ENCODE measurements around the gene CCDC110.
"Not testable (repeated sequence)": the region's sequence is repeated elsewhere in the genome, so short reads cannot be mapped to it uniquely, and the experiment has no call there.

DNA sequence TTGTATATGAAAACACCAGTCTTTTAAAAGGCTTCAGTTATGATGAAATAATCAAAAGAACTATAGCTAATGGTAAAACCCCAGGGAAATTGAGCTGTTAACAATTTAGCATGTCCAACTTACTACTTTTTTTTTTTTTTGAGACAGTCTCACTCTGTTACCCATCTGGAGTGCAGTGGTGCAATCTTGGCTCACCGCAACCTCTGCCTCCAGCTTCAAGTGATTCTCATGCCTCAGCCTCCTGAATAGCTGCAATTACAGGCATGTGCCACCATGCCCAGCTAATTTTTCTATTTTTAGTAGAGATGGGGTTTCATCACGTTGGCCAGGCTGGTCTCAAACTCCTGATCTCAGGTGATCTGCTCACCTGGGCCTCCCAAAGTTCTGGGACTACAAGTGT lies 39.7 kb upstream of the CCDC110 start:
- TF ChIP-seq, protein P1, sequence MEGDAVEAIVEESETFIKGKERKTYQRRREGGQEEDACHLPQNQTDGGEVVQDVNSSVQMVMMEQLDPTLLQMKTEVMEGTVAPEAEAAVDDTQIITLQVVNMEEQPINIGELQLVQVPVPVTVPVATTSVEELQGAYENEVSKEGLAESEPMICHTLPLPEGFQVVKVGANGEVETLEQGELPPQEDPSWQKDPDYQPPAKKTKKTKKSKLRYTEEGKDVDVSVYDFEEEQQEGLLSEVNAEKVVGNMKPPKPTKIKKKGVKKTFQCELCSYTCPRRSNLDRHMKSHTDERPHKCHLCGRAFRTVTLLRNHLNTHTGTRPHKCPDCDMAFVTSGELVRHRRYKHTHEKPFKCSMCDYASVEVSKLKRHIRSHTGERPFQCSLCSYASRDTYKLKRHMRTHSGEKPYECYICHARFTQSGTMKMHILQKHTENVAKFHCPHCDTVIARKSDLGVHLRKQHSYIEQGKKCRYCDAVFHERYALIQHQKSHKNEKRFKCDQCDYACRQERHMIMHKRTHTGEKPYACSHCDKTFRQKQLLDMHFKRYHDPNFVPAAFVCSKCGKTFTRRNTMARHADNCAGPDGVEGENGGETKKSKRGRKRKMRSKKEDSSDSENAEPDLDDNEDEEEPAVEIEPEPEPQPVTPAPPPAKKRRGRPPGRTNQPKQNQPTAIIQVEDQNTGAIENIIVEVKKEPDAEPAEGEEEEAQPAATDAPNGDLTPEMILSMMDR (optimal IDR thresholded peaks at IDR 0.05 in 1 of 3, IDR thresholded peaks at IDR 0.05 in 1 of 3, conservative IDR thresholded peaks at IDR 0.05 in 1 of 3; ENCODE audit: extremely low read depth in 1 of 3, insufficient read depth in 2 of 3, low read length in 3 of 3) = not testable (repeated sequence)
- not testable (repeated sequence) for TF ChIP-seq EZH2 (IDR thresholded peaks at IDR 0.05; ENCODE audit: low read length)
